GM18508 (cell line): ENCODE data around the gene UBE2S.
"Not testable (repeated sequence)": the region's sequence is repeated elsewhere in the genome, so short reads cannot be mapped to it uniquely, and the experiment has no call there.

ENCODE experiments used
- ATAC-seq: cut with Tn5 transposase; IDR thresholded peaks from one replicate; pipeline ENCODE4 v1.9.1; 2021; ENCODE audit warnings: moderate number of reproducible peaks; ENCODE audit not compliant: insufficient read depth, unreplicated experiment

UBE2S gene

DNA sequence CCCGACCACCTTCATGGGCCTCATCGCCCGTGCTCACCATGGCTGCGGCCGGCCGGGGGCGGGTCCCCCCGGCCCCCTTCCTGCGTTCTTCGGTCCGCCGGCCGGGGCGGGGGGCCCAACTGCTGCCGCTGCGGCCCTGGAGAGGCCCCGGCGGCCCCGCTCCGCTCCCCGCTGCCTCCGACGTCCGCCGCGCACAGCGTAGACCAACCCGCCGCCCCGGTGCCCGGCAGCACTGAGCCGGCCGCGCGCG, at the start of gene UBE2S:
Gene UBE2S (minus strand): TSS at position 239 of the 250 bp plus-strand sequence. CDS start 199 bp downstream, at position 40.
- not testable (repeated sequence) for ATAC-seq

DNA sequence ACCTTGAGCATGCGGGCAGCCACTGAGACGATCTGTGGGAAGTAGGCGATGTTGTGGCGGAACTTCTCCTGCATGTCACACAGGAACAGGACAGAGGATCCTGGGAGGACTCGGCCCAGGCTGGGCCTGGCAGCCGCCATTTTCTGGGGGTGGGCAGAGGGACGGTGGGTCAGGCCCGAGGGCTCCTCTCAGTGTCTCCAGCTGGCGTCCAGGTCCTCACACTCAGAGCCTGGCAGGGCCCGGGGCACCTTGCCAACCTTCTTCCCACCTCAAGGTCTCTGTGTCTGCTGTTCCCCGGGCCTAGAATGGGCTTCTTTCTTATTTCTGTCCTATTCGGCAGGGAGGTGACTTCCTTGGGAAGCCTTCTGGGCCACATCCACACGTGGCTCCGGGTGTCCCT, 48.8 kb upstream of the UBE2S start:
- no peak for ATAC-seq

DNA sequence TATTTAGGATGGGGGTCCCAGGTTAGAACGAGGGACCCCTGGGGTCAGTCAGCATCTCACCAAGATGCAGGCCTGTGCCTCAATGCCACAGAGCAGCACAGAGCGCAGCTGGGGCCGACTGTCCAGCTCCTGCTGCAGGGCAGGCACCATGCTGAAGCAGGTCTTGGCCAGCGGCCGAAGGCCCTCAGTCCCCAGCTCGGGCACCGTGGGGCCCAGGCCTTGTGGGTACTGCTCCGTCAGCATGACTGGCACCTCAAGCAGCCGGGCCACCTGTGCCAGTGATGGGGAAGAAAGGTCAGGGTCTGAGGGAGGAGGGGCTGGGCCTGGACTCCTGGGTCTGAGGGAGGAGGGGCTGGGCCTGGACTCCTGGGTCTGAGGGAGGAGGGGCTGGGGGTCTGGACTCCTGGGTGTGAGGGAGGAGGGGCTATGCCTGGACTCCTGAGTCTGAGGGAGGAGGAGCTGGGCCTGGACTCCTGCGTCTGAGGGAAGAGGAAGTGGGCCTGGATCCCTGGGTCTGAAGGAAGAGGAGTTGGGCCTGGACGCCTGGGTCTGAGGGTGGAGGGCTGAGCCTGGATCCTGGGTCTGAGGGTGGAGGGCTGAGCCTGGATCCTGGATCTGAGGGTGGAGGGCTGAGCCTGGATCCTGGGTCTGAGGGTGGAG, 48.1 kb upstream of the UBE2S start:
- ATAC-seq, result no peak

DNA sequence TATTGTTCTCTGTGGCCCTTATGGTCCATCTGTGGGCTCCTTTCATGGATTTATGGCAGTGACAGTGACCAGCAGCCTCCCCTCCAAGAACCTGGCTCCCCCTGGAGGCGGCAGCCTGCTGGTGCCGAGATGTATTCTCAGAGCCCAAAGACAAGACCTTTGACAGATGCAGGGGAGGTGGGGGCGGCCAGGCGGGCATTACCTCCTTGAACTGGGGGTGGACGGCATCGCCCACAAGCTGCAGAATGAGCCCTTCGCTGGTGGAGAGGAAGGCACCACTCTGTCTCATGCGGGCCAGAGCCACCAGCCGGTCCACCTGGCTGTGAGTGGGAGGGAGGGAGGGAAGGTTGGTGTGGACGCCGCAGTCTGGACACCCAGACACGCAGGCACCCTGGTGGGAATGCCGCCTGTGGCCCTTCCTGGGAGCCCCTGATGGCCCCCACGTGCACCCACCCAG, 47.2 kb upstream of the UBE2S start:
- no peak for ATAC-seq

DNA sequence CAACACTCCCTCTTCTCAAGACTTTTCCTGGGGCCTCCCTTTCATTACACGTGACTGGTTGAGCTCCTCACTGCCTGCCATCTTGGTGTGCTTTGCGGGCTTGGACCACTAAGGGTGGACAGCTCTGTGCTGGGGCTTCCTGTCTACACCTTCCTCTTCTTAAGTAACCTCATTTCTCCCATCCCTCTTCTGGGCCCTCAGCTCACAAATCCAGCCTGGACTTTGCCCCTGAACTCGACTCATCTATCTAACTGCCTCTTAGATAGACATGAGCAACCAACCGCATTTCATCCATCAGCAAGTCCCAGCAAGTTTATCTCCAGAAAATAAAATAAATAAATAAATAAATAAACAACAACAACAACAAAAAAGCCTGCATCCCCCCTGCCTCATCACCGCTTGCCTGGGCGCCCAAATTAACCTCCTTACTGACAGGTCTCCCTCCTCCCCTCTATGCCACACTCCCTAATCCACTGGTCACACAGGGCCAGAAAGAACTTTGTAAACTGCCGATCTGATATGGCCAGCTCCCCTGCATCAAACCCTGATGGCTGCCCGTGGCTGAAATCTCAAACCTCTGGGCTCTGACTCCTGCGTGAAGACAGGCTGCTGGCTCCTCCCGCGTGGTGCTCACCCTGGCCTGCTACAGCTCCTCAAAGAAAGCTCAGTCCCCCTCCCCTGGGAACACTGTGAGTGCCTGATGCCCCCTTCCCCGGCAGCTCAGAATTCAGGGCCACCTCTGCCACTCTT, 46.1 kb upstream of the UBE2S start:
- no peak for ATAC-seq

DNA sequence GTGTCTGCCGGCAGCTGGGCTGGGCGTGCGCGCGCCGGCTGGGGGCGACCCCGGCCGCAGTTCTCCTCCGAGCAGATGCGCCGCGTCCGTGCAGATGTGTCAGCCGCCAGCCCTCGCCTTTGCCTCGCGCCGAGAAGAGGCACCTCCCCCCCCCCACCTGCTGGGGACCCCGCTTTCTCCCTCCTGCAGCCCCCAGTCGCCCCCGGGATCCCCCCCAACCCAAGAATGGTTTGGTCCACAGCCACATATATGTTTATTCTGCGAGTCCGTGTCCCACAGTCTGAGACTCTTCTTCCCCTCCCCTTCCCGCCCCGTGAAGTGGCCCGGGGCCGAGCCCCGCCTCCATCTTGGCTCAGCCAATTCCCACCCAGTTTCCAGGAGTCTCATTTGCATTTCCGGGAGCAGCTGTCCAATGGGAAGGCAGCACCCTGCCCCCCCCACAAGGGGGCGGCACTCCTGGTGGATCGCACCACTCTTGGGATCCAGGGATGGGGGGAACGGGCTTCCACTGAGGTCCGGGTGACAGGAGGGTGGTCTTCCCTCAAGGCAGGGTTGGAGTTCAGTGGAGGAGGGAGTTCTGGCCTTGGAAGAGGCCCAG, 45.3 kb upstream of the UBE2S start:
- no peak for ATAC-seq

DNA sequence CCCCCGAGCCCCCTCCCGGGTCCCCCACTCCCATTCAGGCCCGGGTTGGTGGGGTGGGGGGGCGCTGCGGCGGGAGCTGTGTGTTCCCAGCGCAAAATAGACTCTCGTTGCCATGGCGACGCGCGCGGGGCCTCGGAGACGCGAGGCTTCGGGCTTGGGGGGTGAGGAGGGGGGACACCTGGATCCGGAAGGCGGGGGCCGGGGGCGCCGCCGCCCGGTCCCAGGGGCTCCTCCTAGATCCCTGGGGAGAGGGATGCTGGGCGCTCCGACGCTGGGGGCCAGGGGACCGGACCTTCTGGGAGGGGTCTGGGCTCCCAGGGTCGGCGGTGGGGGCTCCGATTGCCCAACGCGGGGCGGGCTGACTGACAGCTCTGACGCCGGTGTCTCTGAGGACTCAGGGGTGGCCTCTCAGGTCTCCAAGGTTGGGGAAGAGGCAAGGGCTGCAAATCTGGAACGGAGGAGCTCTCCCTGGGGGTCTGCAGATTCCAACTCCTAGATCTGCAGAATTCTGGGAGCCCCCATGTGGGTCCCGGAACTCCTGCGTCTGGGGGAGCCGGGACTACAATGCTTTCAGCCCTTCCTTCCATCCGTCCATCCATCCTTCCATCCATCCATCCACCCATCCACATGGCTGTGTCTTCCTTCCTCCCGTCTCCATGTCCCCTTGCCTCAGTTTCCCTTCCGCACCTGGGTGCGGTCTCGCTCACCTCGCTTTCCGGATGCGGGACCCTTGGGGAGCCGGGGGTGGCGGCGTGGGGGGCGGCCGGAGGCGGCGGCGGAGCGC, 44.6 kb upstream of the UBE2S start:
- no peak for ATAC-seq

DNA sequence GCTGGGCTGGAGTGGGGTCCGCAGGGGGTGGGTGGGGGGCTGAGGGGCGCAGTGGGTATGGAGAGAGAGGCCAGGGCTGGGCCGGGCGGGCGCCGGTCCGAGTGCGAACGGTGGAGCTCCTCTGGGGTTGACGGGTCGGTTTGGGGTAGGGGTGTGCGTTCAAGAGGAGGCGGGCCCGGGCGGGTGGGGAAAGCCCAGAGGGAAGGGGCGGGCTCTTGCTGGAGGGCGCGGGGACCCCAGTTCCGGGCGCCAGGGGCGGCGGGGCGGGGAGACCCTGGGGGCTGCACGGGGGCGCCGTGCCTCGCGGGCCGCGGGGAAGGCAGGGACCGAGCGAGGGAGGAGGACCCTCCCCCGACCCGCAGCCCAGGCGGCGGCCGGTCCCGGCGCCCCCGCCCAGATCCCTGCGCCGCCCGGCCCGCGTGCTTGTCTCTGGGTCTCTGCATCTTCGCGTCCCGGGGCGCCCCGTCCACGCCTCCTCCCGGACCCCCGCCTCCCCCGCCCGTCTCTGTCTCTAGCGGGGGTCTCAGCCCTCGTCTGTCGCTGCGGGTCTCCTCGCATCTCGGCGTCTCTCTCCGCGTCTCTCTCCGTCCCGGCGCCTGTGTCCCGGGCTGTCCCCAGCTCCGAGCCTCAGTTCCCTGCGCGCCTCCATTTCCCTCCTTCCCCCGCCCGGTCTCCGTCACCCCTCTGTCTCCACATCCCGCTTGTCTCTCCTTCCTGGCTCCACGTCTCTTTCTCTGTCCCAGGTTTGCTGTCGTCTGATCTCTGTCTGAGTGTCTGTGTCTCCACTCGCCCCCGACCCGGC, 43.8 kb upstream of the UBE2S start:
- no peak for ATAC-seq

DNA sequence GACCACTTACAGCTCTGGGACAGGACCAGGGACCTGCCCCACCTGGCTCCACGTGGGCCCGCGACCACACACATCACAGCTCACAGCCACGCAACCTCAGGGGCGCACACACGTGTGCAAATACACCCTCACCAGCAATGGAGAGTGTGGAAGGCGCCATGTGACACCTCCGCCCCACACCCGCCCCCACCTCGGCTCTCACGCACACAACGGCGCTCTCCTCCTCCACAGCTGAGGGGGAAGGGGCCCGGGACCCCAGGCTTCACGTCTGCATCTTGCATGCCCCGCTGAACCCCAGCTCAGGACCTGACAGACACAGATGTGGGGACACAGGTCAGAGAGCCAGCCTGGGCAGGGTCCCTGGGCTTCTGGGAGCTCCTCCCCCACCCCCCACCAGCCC, 41.9 kb upstream of the UBE2S start:
- ATAC-seq, result no peak

DNA sequence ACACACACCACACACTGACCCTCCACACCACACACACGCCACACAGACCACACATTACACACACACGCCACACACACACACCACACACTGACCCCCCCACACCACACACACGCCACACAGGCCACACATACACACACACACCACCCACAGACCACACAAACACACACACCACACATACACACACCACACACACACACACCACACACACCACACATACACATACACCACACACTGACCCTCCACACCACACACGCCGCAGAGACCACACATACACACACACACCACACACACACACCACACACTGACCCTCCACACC, 40.5 kb upstream of the UBE2S start:
- not testable (repeated sequence) for ATAC-seq

DNA sequence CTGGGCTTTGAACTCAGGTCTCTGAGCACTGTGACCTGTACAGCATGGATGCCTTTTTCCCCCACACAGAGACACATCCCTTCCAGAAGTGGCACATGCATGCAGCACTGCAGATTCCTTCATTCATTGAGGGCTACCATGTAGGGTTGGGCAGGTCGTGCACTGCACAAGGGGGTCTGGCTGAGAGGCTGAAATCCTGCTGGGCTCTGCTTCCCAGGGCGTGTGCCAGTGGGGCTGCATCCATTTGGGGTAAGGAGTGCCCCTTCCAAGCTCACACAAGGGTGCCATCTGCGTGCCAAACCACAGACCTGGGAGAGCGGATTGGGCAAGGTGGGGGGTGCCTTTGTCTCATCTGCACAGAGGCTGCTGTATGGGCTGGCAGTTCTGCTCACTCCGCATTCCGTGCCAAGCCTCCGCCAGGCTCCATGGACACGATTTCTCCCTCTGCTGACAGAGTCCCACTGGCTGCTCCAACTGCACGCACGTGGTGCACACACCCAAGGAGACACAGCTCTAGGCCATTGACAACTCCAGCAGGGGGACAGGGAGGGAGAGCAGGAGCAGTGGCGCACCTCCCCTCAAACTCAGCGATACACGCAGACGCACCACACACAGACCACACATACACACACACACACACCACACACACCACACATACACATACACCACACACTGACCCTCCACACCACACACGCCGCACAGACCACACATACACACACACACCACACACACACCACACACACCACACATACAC, 40.0 kb upstream of the UBE2S start:
- no peak for ATAC-seq

DNA sequence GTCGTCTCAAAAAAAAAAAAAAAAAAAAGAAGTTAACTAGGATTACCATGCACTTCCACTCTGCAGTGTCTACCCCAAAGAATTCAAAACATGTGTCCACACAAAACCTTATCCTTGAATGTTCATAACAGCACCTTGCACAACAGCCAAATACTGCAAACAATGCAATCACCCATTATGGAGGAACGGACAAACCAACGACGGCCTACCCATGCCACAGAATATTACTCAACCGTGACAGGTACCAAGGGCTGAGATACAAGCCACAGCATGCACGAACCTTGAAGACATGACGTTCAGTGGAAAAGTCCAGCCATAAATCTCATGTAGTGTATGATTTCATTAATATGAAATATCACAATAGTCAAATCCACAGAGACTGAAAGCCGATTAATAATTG, 38.5 kb upstream of the UBE2S start:
- no peak for ATAC-seq

DNA sequence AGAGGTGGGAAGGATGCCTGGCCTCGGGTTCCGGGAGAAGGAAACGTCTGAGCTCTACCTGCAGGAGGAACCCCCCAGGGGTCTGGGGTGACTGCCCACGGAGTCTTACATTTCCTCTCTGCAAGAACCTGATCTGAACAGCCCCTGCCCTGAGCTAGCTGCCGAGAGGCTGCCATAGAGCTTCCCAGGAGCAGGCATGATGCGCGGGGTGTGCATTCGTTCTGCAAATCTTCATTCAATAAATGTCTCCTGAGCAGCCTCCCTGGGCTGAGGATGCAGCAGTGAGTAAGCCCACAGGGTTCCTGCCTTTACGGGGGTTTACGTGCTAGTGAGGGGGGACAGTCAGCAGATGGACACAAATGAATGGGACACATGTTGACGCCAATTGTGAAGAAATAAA, 37.1 kb upstream of the UBE2S start:
- no peak for ATAC-seq

DNA sequence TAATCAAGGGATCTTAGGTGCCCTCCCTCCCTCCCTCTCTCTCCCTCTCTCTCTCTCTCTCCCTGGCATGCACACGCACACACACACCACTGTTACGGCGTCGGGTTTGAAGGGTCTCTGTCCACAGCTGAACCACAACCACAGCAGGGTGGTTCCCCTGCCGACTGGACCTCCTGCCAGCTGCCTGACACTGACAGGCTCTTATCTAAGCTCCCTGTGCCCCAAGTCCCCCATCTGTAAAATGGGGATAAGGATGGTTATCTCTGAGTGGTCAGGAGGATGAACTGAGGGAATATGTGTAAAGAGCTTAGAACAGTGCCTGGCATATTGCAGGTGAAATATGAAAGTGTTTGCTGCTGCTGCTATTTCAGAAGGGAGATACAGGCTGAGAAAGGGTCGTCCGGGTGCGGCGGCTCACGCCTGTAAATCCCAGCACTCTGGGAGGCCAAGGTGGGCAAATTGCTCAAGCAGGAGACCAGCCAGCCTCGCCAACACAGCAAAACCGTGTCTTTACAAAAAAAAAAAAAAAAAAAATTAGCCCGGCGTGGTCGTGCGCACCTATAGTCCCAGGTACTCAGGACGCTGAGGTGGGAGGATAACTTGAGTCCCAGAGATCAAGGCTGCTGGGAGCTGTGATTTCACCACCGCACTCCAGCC, 36.4 kb upstream of the UBE2S start:
- ATAC-seq, result no peak

DNA sequence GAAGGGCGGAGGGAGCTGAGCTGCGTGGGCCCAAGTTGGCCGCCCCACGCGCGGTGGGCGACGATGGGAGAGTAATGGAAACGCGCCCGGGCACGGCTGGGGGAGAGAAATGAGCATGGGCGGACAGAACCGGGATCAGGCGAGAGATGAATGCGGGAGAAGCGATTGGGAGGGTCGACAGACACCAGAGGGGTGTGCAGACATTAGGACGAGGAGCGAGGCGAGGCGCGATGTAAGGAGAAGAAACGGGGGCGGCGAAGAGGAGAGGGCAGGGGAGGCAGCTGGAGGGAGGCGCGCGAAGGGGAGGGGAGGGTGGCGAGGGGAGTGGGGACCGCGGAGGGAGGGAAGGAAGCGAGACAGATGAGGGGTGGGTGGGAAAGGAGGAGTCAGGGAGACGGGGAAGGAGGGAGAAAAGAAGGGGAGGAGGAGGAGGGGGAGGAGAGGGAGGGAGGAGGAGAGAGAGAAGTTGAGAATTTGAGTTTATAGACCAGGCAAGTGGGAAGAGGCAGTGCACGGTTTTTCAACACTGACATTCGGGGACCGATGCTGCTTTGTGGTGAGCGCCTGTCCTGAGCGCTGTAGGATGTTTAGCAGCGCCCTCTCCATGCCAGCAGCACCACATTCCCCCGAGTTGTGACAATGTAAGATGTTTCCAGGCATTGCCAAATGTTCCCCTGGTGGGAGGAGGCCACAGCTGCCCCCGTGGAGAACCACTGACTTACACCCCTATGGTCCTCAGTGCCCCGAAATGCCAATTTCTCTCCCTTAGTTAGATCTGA, 35.6 kb upstream of the UBE2S start, which contains the start of gene SHISA7:
Gene SHISA7 (minus strand): TSS at position 256 of the 779 bp plus-strand sequence. CDS start 437 bp downstream, outside the sequence.
- no peak for ATAC-seq

DNA sequence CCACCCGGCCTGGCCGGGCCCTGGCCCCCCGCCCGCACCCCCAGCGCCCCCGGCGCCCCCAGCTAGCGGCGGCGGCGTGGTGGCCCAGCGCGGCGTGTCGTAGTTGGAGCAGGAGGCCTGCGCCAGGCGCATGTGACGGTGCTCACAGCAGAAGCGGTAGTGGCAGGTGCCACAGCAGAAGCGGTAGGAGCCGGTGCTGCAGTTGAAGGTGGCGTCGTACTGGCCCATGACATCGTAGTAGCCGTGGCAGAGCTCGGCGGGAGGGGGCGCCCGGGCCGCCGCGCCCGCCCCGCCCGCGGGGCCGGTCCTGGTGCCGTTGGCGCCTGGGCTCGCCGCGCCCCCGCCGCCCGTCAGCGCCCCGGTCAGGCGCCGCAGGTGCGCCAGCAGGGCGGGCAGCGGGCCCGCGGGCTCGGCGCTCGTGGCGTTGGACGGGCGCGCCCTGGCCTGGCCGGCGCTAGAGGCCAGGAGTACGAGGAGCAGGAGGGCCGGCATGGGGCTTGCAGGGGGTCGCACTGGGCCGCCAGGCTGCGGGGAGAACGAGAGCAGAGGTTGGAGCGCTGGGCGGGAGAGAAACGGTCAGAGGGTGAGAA, 34.9 kb upstream of the UBE2S start:
- no peak for ATAC-seq

DNA sequence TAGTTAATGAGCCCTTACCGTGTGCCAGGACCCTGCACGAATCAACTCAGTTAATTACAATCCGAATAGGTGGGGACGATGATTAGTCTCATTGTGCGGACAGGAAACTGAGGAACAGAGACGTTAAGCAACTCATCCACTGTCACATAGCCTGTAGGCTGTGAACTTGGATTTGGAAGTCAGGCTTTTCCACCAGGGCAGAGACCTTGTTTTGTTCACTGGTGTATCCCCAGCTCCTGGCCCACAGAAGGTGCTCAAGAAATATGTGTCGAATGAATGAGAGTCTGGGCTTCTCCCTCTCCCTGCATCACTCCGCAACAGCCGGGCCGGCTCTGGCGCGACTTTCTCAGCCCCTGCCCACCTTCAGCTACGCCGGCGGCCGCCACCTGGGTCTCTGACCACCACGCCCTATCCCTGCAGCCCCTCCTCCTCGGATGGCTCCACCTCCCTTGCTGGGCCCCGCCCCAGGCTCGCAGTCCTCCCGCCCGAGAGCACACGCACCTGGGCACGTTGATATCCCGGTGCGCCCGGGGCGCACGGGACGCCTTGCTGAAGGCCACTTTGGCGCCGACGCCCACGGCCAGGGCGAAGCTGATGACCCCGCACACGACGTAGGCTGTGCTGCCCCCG, 34.2 kb upstream of the UBE2S start:
- no peak for ATAC-seq

DNA sequence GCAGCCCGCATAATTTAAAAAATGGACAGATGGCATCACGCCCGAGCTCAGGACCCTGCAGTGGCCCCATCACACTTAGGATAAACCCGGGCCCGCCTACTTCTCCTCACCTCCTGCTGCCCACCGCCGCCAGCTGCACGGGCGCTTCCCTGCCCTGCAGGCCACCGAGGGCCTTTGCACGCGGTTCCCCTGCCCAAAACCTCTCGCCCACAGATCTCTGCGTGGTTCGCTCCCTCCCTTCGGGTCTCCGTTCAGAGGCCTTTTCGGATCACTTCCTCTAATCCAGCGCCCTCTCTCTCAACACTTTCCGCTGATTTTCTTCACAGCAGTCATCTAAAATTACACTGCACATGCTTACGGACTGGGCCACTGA, 33.7 kb upstream of the UBE2S start:
- no peak for ATAC-seq
